Vagina (tissue), 2 donors: ENCODE measurements around the gene TAF3. TPM values are rescaled to one million over a fixed set of nuclear protein-coding genes. Genes with fewer than 3 reads are reported as not detected.

Experiments
- DNase-seq, 2 donors: peaks; one replicate each; pipeline ENCODE4 v3.0.0-alpha.2; 2017; ENCODE audit errors: extremely low spot score in 2 of 2
- H3K27ac ChIP-seq: fragments of 200-600 bp; sonication (generic); one replicate; pipeline ENCODE4 v1.5.1; 2019
- H3K27me3 ChIP-seq: fragments of 200-600 bp; sonication (generic); one replicate; pipeline ENCODE4 v1.5.1; 2019
- H3K36me3 ChIP-seq, 2 donors: fragments of 200-600 bp; sonication (generic); one replicate each; pipeline ENCODE4 v1.5.1; 2017 to 2019
- H3K4me1 ChIP-seq: fragments of 200-600 bp; sonication (generic); one replicate; pipeline ENCODE4 v1.5.1; 2019
- H3K4me3 ChIP-seq, 2 donors: fragments of 200-600 bp; sonication (generic); 1 replicate in 1 of 2; 2 replicates in 1 of 2; pipeline ENCODE4 v1.5.1; 2016 to 2019
- H3K9me3 ChIP-seq: fragments of 200-600 bp; sonication (generic); one replicate; pipeline ENCODE4 v1.5.1; 2019
- POLR2A ChIP-seq, 2 donors: fragments of 450-650 bp; IDR thresholded peaks; one replicate each; pipeline ENCODE4 v1.6.1; 2017; ENCODE audit warnings: antibody characterized with exemption in 2 of 2, mild to moderate bottlenecking in 2 of 2, moderate library complexity in 2 of 2
- POLR2AphosphoS5 ChIP-seq, 2 donors: sonication (generic); formaldehyde crosslinking; IDR thresholded peaks; one replicate each; pipeline ENCODE4 v1.9.0; 2017; ENCODE audit warnings: antibody characterized with exemption in 2 of 2, mild to moderate bottlenecking in 2 of 2, low read depth in 1 of 2; ENCODE audit not compliant: insufficient read depth in 1 of 2
- intact Hi-C: fragments of 100-400 bp; cut with DNase I; formaldehyde crosslinking; loops from one replicate; pipeline ENCODE4 v1.15.1; 2023
- total RNA-seq: library from RNA; depleted of rRNA; stranded (reverse); fragments of >200 nt; gene quantifications from one replicate; pipeline ENCODE4 v1.2.3, GENCODE V29; 2016
- TF ChIP-seq, protein P1 (sequence below), 3 experiments: fragments of 450-650 bp in 2 of 3; fragments of 200-600 bp in 1 of 3; sonication (generic) in 1 of 3; IDR thresholded peaks; one replicate each; pipeline ENCODE4 v1.5.1; 2017 to 2019; ENCODE audit warnings: antibody characterized with exemption in 3 of 3, mild to moderate bottlenecking in 2 of 3, moderate library complexity in 2 of 3

Gene TAF3
- total RNA-seq, 1 donor from 2014 or later, result 9.8 TPM

DNA sequence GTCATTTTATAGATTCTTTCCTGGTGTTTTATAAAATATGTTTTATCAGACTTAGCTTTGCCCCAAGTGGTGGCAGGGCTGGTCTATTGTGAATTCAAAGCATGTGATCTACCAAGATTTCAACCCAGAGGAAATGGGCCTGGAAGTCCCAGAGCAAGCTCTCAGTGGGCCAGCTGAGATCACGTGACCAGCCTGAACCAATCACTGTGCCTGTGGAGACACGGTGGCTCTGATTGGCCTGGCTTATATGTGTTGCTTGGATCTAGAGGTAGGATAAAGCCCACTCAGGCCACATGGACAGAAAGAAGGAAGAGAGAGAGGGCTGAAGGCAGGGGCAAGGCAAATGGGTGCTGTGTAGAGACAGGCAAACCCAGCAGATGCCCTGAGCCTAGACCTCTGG is 170.7 kb downstream of the TAF3 start:
- H3K9me3 ChIP-seq, result no peaks in the 10 kb centered on the region
- intact Hi-C loops, result no loop called here
- H3K4me1 ChIP-seq, result no peaks in the 10 kb centered on the region
- no peak overlapping the region for H3K27ac ChIP-seq
- DNase-seq, result no peak
- H3K27me3 ChIP-seq, result no peaks in the 10 kb centered on the region
- TF ChIP-seq POLR2A (IDR thresholded peaks at IDR 0.05) (no peak), POLR2AphosphoS5 (IDR thresholded peaks at IDR 0.05; ENCODE audit: insufficient read depth in 1 of 2, low read depth in 1 of 2) (no peak)
- TF ChIP-seq, protein P1, sequence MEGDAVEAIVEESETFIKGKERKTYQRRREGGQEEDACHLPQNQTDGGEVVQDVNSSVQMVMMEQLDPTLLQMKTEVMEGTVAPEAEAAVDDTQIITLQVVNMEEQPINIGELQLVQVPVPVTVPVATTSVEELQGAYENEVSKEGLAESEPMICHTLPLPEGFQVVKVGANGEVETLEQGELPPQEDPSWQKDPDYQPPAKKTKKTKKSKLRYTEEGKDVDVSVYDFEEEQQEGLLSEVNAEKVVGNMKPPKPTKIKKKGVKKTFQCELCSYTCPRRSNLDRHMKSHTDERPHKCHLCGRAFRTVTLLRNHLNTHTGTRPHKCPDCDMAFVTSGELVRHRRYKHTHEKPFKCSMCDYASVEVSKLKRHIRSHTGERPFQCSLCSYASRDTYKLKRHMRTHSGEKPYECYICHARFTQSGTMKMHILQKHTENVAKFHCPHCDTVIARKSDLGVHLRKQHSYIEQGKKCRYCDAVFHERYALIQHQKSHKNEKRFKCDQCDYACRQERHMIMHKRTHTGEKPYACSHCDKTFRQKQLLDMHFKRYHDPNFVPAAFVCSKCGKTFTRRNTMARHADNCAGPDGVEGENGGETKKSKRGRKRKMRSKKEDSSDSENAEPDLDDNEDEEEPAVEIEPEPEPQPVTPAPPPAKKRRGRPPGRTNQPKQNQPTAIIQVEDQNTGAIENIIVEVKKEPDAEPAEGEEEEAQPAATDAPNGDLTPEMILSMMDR (IDR thresholded peaks at IDR 0.05), result no peak
- H3K4me3 ChIP-seq, result no peak overlapping the region
- no peaks in the 10 kb centered on the region for H3K36me3 ChIP-seq

DNA sequence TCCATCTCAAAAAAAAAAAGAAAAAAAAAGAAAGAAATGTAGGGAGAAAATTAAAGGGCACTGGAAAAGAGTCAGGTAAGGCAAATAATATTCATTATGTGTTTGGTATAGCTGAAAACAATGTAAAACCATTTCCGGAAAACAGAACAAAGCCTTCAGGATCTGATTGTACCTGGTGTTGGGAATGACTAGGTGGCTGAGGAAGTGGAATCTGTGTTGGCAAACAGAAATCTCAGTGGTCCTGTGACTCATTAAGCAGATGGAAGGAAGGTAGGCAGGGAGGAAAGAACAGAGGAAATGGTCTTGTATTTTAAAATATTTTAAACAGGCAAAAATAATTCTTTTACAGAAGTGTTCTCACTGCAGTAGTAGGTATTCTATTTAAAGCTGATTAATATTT is 180.5 kb downstream of the TAF3 start:
- DNase-seq, result no peak
- Histone ChIP-seq H3K27ac (no peak overlapping the region), H3K27me3 (no peaks in the 10 kb centered on the region), H3K4me1 (no peaks in the 10 kb centered on the region), H3K36me3 (no peaks in the 10 kb centered on the region), H3K4me3 (no peak overlapping the region), H3K9me3 (peaks cover 5% of the 10 kb centered on the region)
- intact Hi-C loops, result no loop called here
- TF ChIP-seq POLR2AphosphoS5 (IDR thresholded peaks at IDR 0.05; ENCODE audit: insufficient read depth in 1 of 2, low read depth in 1 of 2) (no peak), POLR2A (IDR thresholded peaks at IDR 0.05) (no peak)
- TF ChIP-seq, protein P1 (IDR thresholded peaks at IDR 0.05), result no peak

GRCh38 chr10:8004469-8005000 is 186.2 kb downstream of the TAF3 start:
- H3K27ac ChIP-seq, result no peak overlapping the region
- no peak for DNase-seq
- no peak overlapping the region for H3K4me3 ChIP-seq
- TF ChIP-seq POLR2A (IDR thresholded peaks at IDR 0.05), result no peak
- TF ChIP-seq, protein P1 (IDR thresholded peaks at IDR 0.05), result no peak
- no peak for TF ChIP-seq POLR2AphosphoS5 (IDR thresholded peaks at IDR 0.05; ENCODE audit: insufficient read depth in 1 of 2, low read depth in 1 of 2)
- intact Hi-C loops, result no loop called here
- peaks cover 0 to 2% of the 10 kb centered on the region in 2 donors for H3K36me3 ChIP-seq
- H3K9me3 ChIP-seq, result peaks cover 5% of the 10 kb centered on the region
- H3K27me3 ChIP-seq, result no peaks in the 10 kb centered on the region
- no peaks in the 10 kb centered on the region for H3K4me1 ChIP-seq

DNA sequence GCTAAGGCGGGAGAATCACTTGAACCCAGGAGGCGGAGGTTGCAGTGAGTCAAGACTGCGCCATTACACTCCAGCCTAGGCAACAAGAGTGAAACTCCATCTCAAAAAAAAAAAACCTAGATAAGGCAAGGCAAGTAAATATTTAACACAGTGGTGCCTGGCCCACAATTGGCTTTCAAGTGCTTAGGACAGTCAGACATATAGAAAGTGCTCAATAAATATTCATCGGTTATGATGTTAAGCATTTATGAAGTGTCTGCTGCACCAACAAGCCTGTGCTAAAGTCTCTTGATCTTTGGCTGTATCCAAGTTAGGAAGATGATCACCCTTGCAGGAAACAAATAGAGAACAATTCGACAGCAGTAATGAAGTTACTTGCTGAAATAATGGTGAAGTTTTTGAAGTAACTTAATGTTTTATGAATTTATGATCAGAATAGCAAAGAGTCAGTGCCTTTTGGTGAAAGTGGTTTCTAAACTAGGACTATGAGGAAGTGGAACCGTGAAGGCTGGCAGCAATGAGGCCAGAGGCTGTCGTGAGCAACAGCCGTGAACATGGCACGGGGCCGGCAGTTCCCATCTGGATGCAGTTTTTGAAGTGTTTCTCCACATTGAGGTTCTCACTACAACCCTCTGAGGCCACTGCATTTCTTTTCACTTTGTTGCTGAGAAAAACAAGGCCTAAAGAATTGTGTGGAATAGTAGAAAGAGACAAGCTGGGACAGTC is 188.1 kb downstream of the TAF3 start:
- TF ChIP-seq POLR2AphosphoS5 (IDR thresholded peaks at IDR 0.05; ENCODE audit: insufficient read depth in 1 of 2, low read depth in 1 of 2) (no peak), POLR2A (IDR thresholded peaks at IDR 0.05) (no peak)
- TF ChIP-seq, protein P1 (IDR thresholded peaks at IDR 0.05), result no peak
- Histone ChIP-seq H3K4me1 (no peaks in the 10 kb centered on the region), H3K36me3 (peaks cover 0 to 18% of the 10 kb centered on the region in 2 donors), H3K9me3 (peaks cover 5% of the 10 kb centered on the region), H3K27ac (no peak overlapping the region), H3K4me3 (no peak overlapping the region), H3K27me3 (no peaks in the 10 kb centered on the region)
- no peak for DNase-seq
- intact Hi-C loops, result no loop called here

DNA sequence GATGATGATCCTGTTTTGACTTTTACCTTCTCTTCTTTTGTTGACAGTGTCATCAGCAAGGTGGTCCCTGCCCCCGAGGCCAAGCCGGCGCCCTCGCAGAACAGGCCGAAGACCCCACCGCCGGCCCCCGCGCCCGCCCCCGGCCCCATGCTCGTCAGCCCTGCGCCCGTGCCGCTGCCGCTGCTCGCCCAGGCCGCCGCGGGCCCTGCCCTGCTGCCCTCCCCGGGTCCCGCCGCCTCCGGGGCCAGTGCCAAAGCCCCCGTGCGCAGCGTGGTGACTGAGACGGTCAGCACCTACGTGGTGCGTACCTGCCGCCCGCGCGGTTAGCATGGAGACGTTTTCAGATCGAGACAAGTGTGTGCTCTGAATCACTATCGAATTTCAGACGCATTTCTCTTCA is 190.7 kb downstream of the TAF3 start:
- Histone ChIP-seq H3K27me3 (no peaks in the 10 kb centered on the region), H3K9me3 (no peaks in the 10 kb centered on the region), H3K27ac (no peak overlapping the region), H3K4me3 (no peak overlapping the region), H3K36me3 (peaks cover 0 to 28% of the 10 kb centered on the region in 2 donors), H3K4me1 (no peaks in the 10 kb centered on the region)
- TF ChIP-seq, protein P1 (IDR thresholded peaks at IDR 0.05), result no peak
- no peak for TF ChIP-seq POLR2AphosphoS5 (IDR thresholded peaks at IDR 0.05; ENCODE audit: insufficient read depth in 1 of 2, low read depth in 1 of 2)
- TF ChIP-seq POLR2A (IDR thresholded peaks at IDR 0.05), result no peak
- intact Hi-C loops, result no loop called here
- no peak for DNase-seq
